HG02623 (cell line): ENCODE data around the gene NRN1.

Experiments used
- ATAC-seq: cut with Tn5 transposase; IDR thresholded peaks from one replicate; pipeline ENCODE4 v1.9.1; 2021; ENCODE audit warnings: moderate library complexity; ENCODE audit not compliant: unreplicated experiment

The NRN1 gene

GRCh38 chr6:6002848-6003620 lies 3.7 kb downstream of the NRN1 start:
- ATAC-seq = no peak

- ATAC-seq = no peak
These were observed 4.5 kb downstream of the NRN1 start for GRCh38 chr6:6002005-6002847.

- no peak for ATAC-seq
These were observed 5.3 kb downstream of the NRN1 start for GRCh38 chr6:6001443-6001842.

- no peak for ATAC-seq
These were observed 6.8 kb downstream of the NRN1 start for GRCh38 chr6:5999688-6000608.

GRCh38 chr6:5998711-5999687 lies 7.7 kb downstream of the NRN1 start:
- ATAC-seq = no peak

GRCh38 chr6:5998236-5998635 lies 8.5 kb downstream of the NRN1 start:
- ATAC-seq = no peak

- no peak for ATAC-seq
These were observed 9.2 kb downstream of the NRN1 start for GRCh38 chr6:5997420-5997987.

GRCh38 chr6:5996714-5997419 lies 9.9 kb downstream of the NRN1 start:
- ATAC-seq = no peak

GRCh38 chr6:5995949-5996713 lies 10.6 kb downstream of the NRN1 start:
- no peak for ATAC-seq

- ATAC-seq = no peak
These were observed 11.1 kb downstream of the NRN1 start for GRCh38 chr6:5995658-5995948.

GRCh38 chr6:5994999-5995657 lies 11.6 kb downstream of the NRN1 start:
- no peak for ATAC-seq

GRCh38 chr6:5994234-5994998 lies 12.3 kb downstream of the NRN1 start:
- ATAC-seq = no peak

GRCh38 chr6:5992551-5993225 lies 14.0 kb downstream of the NRN1 start:
- ATAC-seq = no peak

GRCh38 chr6:5990786-5991185 lies 15.9 kb downstream of the NRN1 start:
- ATAC-seq = no peak

- no peak for ATAC-seq
These were observed 17.5 kb downstream of the NRN1 start for GRCh38 chr6:5989141-5989723.

- no peak for ATAC-seq
These were observed 19.9 kb downstream of the NRN1 start for GRCh38 chr6:5986861-5987260.
